Endothelial cell of umbilical vein (primary cell): ENCODE data around the gene NAP1L1.

Experiments
- CTCF ChIP-seq, 2 donors: IDR thresholded peaks; 1 replicate in 1 of 2; 2 replicates in 1 of 2; pipeline ENCODE4 v1.5.1; 2011; ENCODE audit warnings: low read length in 2 of 2, mild to moderate bottlenecking in 2 of 2, moderate library complexity in 2 of 2, control low read depth in 1 of 2, inconsistent platforms in 1 of 2, low read depth in 1 of 2; ENCODE audit not compliant: insufficient read depth in 1 of 2; ENCODE audit errors: extremely low read depth in 1 of 2
- MYC ChIP-seq: IDR thresholded peaks from one replicate; pipeline ENCODE4 v1.6.1; 2011; ENCODE audit warnings: mild to moderate bottlenecking, low read depth, low read length

GRCh38 chr12:76119887-76120286 is 35.4 kb upstream of the NAP1L1 start:
- TF ChIP-seq CTCF (IDR thresholded peaks at IDR 0.05; ENCODE audit: extremely low read depth in 1 of 2, insufficient read depth in 1 of 2, low read depth in 1 of 2, low read length in 2 of 2) (no peak), MYC (no peak)
